Endothelial cell of umbilical vein (primary cell): Measurements from ENCODE around the gene MUC7.

Experiments used
- EZH2 ChIP-seq: IDR thresholded peaks from 2 replicates; pipeline ENCODE4 v1.6.1; 2012; ENCODE audit warnings: borderline replicate concordance, low read depth, mild to moderate bottlenecking, moderate library complexity, low read length, inconsistent platforms; ENCODE audit not compliant: severe bottlenecking
- MYC ChIP-seq: IDR thresholded peaks from one replicate; pipeline ENCODE4 v1.6.1; 2011; ENCODE audit warnings: mild to moderate bottlenecking, low read depth, low read length
- POLR2A ChIP-seq: IDR thresholded peaks from 2 replicates; pipeline ENCODE4 v1.6.1; 2012; ENCODE audit warnings: low read depth, mild to moderate bottlenecking, control low read depth, low read length
- TF ChIP-seq, protein P1 (sequence below), 2 donors: IDR thresholded peaks; 1 replicate in 1 of 2; 2 replicates in 1 of 2; pipeline ENCODE4 v1.5.1; 2011; ENCODE audit warnings: low read length in 2 of 2, mild to moderate bottlenecking in 2 of 2, moderate library complexity in 2 of 2, control low read depth in 1 of 2, inconsistent platforms in 1 of 2, low read depth in 1 of 2; ENCODE audit not compliant: insufficient read depth in 1 of 2; ENCODE audit errors: extremely low read depth in 1 of 2
- TF ChIP-seq, protein P2 (sequence below): IDR thresholded peaks from 2 replicates; pipeline ENCODE4 v1.6.1; 2011; ENCODE audit not compliant: insufficient read depth, insufficient read length

DNA sequence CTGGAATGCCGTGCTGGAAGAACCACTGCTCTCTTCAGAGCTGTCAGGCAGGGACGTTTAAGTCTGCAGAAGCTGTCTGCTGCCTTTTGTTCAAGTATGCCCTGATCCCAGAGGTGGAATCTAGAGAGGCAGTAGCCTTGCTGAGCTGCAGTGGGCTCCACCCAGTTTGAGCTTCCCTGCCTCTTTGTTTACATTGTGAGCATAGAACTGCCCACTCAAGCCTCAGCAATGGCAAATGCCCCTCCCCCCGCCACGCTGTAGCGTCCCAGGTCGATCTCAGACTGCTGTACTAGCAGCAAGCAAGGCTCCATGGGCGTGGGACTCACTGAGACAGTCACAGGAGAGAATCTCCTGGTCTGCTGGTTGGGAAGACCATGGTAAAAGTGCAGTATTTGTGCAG is 34.8 kb upstream of the MUC7 start:
- no peak for TF ChIP-seq MYC
- TF ChIP-seq, protein P1, sequence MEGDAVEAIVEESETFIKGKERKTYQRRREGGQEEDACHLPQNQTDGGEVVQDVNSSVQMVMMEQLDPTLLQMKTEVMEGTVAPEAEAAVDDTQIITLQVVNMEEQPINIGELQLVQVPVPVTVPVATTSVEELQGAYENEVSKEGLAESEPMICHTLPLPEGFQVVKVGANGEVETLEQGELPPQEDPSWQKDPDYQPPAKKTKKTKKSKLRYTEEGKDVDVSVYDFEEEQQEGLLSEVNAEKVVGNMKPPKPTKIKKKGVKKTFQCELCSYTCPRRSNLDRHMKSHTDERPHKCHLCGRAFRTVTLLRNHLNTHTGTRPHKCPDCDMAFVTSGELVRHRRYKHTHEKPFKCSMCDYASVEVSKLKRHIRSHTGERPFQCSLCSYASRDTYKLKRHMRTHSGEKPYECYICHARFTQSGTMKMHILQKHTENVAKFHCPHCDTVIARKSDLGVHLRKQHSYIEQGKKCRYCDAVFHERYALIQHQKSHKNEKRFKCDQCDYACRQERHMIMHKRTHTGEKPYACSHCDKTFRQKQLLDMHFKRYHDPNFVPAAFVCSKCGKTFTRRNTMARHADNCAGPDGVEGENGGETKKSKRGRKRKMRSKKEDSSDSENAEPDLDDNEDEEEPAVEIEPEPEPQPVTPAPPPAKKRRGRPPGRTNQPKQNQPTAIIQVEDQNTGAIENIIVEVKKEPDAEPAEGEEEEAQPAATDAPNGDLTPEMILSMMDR (IDR thresholded peaks at IDR 0.05; ENCODE audit: extremely low read depth in 1 of 2, insufficient read depth in 1 of 2, low read depth in 1 of 2, low read length in 2 of 2), result no peak
- TF ChIP-seq EZH2, result no peak
- TF ChIP-seq, protein P2, sequence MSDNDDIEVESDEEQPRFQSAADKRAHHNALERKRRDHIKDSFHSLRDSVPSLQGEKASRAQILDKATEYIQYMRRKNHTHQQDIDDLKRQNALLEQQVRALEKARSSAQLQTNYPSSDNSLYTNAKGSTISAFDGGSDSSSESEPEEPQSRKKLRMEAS, result no peak
- no peak for TF ChIP-seq POLR2A
